ENCODE data around the gene FADS1.

DNA sequence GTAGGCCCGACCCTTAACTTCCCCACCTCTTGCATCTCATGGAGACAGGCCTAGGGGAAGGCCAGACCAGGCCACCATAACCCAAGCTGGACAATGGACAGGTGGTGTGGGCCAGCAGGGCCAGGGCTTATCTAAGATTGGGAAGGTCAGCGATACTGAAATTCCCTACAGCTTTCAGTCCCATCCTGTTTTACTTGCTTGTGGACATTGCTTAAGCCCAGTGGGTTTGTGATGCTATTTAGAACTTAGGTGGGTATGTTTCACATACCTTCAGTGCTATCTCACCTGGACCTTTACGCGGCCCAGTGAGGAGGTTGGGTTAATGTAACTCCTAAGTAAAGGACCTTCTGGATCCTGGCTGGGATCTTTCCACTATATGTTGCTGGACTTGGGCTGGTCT lies 13.0 kb upstream of the FADS1 start:
- TF ChIP-seq, protein P1, sequence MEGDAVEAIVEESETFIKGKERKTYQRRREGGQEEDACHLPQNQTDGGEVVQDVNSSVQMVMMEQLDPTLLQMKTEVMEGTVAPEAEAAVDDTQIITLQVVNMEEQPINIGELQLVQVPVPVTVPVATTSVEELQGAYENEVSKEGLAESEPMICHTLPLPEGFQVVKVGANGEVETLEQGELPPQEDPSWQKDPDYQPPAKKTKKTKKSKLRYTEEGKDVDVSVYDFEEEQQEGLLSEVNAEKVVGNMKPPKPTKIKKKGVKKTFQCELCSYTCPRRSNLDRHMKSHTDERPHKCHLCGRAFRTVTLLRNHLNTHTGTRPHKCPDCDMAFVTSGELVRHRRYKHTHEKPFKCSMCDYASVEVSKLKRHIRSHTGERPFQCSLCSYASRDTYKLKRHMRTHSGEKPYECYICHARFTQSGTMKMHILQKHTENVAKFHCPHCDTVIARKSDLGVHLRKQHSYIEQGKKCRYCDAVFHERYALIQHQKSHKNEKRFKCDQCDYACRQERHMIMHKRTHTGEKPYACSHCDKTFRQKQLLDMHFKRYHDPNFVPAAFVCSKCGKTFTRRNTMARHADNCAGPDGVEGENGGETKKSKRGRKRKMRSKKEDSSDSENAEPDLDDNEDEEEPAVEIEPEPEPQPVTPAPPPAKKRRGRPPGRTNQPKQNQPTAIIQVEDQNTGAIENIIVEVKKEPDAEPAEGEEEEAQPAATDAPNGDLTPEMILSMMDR (IDR thresholded peaks at IDR 0.05): no peak
- TF ChIP-seq POLR2A (IDR thresholded peaks at IDR 0.05): no peak
